ENCODE data around the gene SSH3.

SSH3 gene

DNA sequence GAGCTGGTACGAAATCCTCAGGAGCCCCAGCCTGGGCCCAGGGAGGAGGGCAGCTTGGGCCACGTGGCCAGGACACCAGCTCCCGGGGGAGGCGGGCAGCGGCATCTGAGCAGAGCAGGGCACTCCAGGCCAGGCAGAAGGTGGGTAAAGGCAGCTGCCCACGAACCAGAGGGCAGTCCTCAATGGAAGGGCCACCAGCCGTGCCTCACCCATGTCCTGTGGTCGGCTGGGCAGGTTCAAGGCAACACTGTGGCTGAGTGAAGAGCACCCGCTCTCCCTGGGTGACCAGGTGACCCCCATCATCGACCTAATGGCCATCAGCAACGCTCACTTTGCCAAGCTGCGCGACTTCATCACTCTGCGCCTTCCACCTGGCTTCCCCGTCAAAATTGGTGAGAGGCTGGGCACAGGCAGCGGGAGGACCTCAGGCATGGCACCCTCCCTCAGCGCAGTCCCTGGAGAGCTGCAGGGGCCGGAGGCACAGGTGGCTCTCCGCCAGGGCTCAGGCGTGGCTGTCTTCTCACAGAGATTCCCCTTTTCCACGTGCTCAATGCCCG is 2.5 kb upstream of the SSH3 start:
- H3K4me3 ChIP-seq (ENCODE audit: low read depth, low read length): no peak overlapping the region
- H3K27me3 ChIP-seq (ENCODE audit: control insufficient read depth, insufficient read depth, low read length): no peaks in the 10 kb centered on the region
- no peaks in the 10 kb centered on the region for H3K9me3 ChIP-seq (ENCODE audit: control insufficient read depth, insufficient read depth, low read length)
- no peak overlapping the region for H3K9ac ChIP-seq (ENCODE audit: low read depth, low read length)
- H3K4me1 ChIP-seq (ENCODE audit: control insufficient read depth, insufficient read depth, low read length): peaks cover 12% of the 10 kb centered on the region
- peaks cover 30% of the 10 kb centered on the region for H3K36me3 ChIP-seq (ENCODE audit: control insufficient read depth, insufficient read depth, low read length)
- H3K27ac ChIP-seq (ENCODE audit: low read depth, low read length): no peak overlapping the region

DNA sequence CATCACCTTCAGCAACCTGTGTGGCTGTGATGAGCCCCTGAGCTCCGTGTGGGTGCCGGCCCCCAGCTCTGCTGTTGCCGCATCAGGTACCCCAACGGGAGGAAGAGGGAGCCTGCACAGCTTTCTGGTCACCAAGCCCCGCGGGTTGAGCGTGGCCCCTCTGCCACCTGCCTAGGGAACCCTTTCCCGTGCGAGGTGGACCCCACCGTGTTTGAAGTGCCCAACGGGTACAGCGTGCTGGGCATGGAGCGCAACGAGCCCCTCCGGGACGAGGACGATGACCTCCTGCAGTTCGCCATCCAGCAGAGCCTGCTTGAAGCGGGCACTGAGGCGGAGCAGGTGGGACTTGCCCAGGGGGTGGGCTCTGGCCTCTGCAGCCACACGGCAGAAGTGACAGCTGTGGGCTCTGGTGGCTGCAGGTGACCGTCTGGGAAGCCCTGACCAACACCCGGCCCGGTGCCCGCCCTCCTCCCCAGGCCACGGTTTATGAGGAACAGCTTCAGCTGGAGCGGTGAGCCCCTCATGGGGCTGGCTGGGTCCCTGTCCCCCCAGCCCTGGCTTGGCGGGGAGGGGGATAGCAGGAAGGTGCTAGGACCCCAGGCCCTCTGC is 1.9 kb upstream of the SSH3 start:
- Histone ChIP-seq H3K36me3 (ENCODE audit: control insufficient read depth, insufficient read depth, low read length) (peaks cover 30% of the 10 kb centered on the region), H3K27me3 (ENCODE audit: control insufficient read depth, insufficient read depth, low read length) (no peaks in the 10 kb centered on the region), H3K9me3 (ENCODE audit: control insufficient read depth, insufficient read depth, low read length) (no peaks in the 10 kb centered on the region), H3K4me3 (ENCODE audit: low read depth, low read length) (peak overlapping the region; percentile 86; the same call in 1 of the 2 replicates), H3K27ac (ENCODE audit: low read depth, low read length) (no peak overlapping the region), H3K4me1 (ENCODE audit: control insufficient read depth, insufficient read depth, low read length) (peaks cover 12% of the 10 kb centered on the region), H3K9ac (ENCODE audit: low read depth, low read length) (no peak overlapping the region)

DNA sequence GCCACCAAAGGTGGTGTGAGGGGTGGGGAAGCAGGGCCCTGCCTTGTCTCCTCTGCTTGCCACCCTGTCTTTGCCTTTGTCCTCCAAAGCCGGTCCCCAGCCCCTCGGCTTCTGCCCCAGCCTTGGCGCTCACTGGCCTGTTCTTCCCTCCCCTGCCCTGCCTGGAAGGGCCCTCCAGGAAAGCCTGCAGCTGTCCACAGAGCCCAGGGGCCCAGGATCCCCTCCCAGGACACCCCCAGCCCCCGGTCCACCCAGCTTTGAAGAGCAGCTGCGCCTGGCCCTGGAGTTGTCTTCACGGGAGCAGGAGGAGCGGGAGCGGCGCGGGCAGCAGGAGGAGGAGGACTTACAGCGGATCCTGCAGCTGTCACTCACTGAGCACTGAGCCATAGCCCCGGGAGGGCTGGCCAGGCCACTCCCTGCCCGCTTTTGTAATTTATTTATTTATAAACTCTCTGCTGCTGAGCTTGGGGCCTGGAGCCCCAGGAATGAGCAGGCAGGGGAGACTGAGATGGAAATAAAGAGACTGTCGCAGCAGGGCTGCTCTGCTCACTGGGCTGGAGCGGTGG is 1.3 kb upstream of the SSH3 start:
- no peak overlapping the region for H3K9ac ChIP-seq (ENCODE audit: low read depth, low read length)
- peaks cover 12% of the 10 kb centered on the region for H3K4me1 ChIP-seq (ENCODE audit: control insufficient read depth, insufficient read depth, low read length)
- peak overlapping the region; percentile 86 for H3K4me3 ChIP-seq (ENCODE audit: low read depth, low read length)
- H3K9me3 ChIP-seq (ENCODE audit: control insufficient read depth, insufficient read depth, low read length): no peaks in the 10 kb centered on the region
- H3K36me3 ChIP-seq (ENCODE audit: control insufficient read depth, insufficient read depth, low read length): peaks cover 26% of the 10 kb centered on the region
- no peaks in the 10 kb centered on the region for H3K27me3 ChIP-seq (ENCODE audit: control insufficient read depth, insufficient read depth, low read length)
- peak overlapping the region; percentile 57 for H3K27ac ChIP-seq (ENCODE audit: low read depth, low read length)

DNA sequence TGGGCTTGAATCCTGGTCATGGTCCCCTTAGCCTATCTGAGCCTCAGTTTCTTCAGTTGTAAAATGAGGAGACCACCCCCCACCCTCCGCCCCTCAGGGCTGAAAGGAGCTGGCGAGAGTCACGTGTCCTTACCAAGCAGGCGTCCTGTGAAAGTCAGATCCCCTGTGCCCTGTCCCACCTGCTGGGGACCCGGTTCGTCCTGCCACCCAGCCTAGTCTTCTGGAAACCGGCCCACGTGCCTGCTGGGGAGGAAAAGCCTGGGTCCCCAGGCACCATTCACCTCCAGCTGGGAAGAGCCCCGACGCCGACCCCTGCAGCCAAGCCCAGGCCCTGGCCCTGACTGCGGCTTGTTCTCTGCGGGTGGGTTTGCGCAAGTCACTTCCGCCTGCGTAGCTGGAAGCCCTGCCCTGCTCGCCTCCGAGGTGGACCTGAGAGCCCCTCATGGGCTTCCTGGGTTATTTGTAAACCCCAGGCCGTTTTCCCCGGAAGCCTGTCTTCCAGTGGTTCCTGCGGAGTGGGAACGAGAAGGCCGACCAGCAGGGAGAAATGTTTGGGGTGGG is 679 bp upstream of the SSH3 start:
- H3K27ac ChIP-seq (ENCODE audit: low read depth, low read length): peak overlapping the region; percentile 57

DNA sequence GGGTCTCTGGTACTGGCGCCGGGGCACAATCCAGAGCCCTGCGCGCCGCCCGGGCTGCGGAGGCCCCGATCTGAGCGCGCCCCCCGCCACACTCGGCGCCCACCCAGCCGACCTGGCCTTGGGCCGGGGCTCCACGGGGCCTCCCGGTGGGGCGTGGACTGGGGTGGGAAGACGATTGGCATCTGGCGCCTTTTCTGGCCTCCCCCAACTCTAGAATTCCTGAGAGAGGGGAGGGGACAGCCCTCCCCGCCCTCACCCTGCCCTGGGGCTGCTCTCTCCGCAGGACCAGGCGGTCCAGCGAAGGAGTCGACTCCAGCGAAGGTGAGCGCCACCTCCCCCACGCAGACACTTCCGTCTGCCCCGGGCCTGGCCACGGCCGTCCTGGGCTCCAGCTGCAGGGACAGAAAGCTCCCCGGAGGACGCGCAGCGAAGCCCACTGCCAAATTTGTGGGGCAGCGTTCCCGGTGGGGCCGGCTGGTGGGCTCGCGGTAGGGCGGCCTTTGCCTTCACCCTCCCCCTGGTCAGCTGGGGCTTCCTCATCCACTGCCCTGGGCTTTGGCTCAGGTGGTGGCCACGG is 593 bp downstream of the SSH3 start:
- Histone ChIP-seq H3K27me3 (ENCODE audit: control insufficient read depth, insufficient read depth, low read length) (no peaks in the 10 kb centered on the region), H3K9me3 (ENCODE audit: control insufficient read depth, insufficient read depth, low read length) (no peaks in the 10 kb centered on the region), H3K27ac (ENCODE audit: low read depth, low read length) (peak overlapping the region; percentile 18), H3K4me1 (ENCODE audit: control insufficient read depth, insufficient read depth, low read length) (peaks cover 12% of the 10 kb centered on the region), H3K9ac (ENCODE audit: low read depth, low read length) (no peak overlapping the region), H3K4me3 (ENCODE audit: low read depth, low read length) (peak overlapping the region; percentile 86), H3K36me3 (ENCODE audit: control insufficient read depth, insufficient read depth, low read length) (peaks cover 29% of the 10 kb centered on the region)

More for the DNA sequence above, 679 bp upstream of the SSH3 start:
- peak overlapping the region; percentile 86 for H3K4me3 ChIP-seq (ENCODE audit: low read depth, low read length)
- peaks cover 26% of the 10 kb centered on the region for H3K36me3 ChIP-seq (ENCODE audit: control insufficient read depth, insufficient read depth, low read length)
- H3K9me3 ChIP-seq (ENCODE audit: control insufficient read depth, insufficient read depth, low read length): no peaks in the 10 kb centered on the region
- H3K9ac ChIP-seq (ENCODE audit: low read depth, low read length): peak overlapping the region; percentile 56
- H3K4me1 ChIP-seq (ENCODE audit: control insufficient read depth, insufficient read depth, low read length): peaks cover 12% of the 10 kb centered on the region
- no peaks in the 10 kb centered on the region for H3K27me3 ChIP-seq (ENCODE audit: control insufficient read depth, insufficient read depth, low read length)

DNA sequence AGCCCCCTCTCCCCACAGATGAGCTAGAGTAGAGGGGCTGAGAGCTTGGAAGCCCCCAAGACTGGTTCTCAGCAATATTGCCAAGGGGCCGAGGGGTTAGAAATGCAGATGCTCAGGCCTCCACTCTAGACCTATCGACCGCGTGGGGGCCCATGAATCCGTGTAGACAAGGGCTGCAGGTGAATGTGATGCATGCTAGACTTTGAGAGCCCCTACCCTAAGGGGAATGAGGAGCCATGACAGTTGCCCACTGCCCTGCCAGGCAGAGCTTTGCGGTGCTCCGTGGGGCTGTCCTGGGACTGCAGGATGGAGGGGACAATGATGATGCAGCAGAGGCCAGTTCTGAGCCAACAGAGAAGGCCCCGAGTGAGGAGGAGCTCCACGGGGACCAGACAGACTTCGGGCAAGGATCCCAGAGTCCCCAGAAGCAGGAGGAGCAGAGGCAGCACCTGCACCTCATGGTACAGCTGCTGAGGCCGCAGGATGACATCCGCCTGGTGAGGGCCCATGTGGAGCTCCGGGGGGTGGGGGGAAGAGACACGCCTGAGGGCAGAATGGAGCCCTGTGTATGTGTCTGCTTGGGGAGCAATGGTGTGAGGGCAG is 1.3 kb downstream of the SSH3 start:
- Histone ChIP-seq H3K36me3 (ENCODE audit: control insufficient read depth, insufficient read depth, low read length) (peaks cover 28% of the 10 kb centered on the region), H3K4me3 (ENCODE audit: low read depth, low read length) (peak overlapping the region; percentile 86), H3K9ac (ENCODE audit: low read depth, low read length) (no peak overlapping the region), H3K27ac (ENCODE audit: low read depth, low read length) (no peak overlapping the region), H3K27me3 (ENCODE audit: control insufficient read depth, insufficient read depth, low read length) (no peaks in the 10 kb centered on the region), H3K9me3 (ENCODE audit: control insufficient read depth, insufficient read depth, low read length) (no peaks in the 10 kb centered on the region), H3K4me1 (ENCODE audit: control insufficient read depth, insufficient read depth, low read length) (peaks cover 12% of the 10 kb centered on the region)

DNA sequence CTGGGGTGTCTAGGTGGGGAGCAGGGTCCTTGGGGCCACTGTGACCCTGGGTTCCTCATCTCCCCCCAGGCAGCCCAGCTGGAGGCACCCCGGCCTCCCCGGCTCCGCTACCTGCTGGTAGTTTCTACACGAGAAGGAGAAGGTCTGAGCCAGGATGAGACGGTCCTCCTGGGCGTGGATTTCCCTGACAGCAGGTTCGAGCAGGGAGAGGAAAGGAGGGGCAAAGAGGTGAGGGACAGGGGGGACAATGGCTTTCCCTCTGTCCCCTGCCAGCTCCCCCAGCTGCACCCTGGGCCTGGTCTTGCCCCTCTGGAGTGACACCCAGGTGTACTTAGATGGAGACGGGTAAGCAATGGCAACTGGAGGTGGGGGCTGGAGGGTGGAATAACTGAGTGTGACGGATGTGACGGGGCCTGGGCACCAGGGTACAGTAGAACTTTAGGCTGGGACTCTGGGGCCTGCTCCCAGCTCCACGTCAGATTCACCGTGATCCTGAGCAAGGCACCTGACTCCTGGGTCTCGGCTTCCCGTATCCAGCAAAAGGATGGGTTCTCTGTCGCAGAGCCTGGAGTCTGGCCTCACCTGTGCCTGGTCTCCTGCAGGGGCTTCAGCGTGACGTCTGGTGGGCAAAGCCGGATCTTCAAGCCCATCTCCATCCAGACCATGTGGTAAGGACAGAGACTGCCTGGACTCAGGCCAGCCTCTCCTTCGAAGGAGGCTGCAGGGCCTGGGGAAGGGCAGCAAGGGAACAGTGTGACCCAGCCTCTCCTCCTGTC is 3.6 kb downstream of the SSH3 start:
- no peak overlapping the region for H3K4me3 ChIP-seq (ENCODE audit: low read depth, low read length)
- peaks cover 6% of the 10 kb centered on the region; the same call in 1 of the 2 replicates for H3K4me1 ChIP-seq (ENCODE audit: control insufficient read depth, insufficient read depth, low read length)
- H3K9ac ChIP-seq (ENCODE audit: low read depth, low read length): no peak overlapping the region
- peaks cover 18% of the 10 kb centered on the region for H3K36me3 ChIP-seq (ENCODE audit: control insufficient read depth, insufficient read depth, low read length)
- H3K27ac ChIP-seq (ENCODE audit: low read depth, low read length): no peak overlapping the region
- H3K27me3 ChIP-seq (ENCODE audit: control insufficient read depth, insufficient read depth, low read length): no peaks in the 10 kb centered on the region
- no peaks in the 10 kb centered on the region for H3K9me3 ChIP-seq (ENCODE audit: control insufficient read depth, insufficient read depth, low read length)

DNA sequence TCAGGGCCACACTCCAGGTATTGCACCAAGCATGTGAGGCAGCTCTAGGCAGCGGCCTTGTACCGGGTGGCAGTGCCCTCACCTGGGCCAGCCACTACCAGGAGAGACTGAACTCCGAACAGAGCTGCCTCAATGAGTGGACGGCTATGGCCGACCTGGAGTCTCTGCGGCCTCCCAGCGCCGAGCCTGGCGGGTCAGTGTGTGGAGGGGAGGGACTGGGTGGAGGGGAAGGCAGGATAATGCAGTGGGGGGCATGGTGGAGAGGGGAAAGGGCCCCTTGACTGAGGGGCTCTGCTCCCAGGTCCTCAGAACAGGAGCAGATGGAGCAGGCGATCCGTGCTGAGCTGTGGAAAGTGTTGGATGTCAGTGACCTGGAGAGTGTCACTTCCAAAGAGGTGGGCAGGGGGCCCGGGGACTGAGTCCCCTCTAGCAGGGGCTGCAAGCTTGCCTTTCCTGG is 4.2 kb downstream of the SSH3 start:
- peaks cover 18% of the 10 kb centered on the region for H3K36me3 ChIP-seq (ENCODE audit: control insufficient read depth, insufficient read depth, low read length)
- H3K27ac ChIP-seq (ENCODE audit: low read depth, low read length): no peak overlapping the region
- no peaks in the 10 kb centered on the region for H3K9me3 ChIP-seq (ENCODE audit: control insufficient read depth, insufficient read depth, low read length)
- H3K27me3 ChIP-seq (ENCODE audit: control insufficient read depth, insufficient read depth, low read length): no peaks in the 10 kb centered on the region
- H3K4me3 ChIP-seq (ENCODE audit: low read depth, low read length): no peak overlapping the region
- no peak overlapping the region for H3K9ac ChIP-seq (ENCODE audit: low read depth, low read length)
- peaks cover 2% of the 10 kb centered on the region; the same call in 1 of the 2 replicates for H3K4me1 ChIP-seq (ENCODE audit: control insufficient read depth, insufficient read depth, low read length)

DNA sequence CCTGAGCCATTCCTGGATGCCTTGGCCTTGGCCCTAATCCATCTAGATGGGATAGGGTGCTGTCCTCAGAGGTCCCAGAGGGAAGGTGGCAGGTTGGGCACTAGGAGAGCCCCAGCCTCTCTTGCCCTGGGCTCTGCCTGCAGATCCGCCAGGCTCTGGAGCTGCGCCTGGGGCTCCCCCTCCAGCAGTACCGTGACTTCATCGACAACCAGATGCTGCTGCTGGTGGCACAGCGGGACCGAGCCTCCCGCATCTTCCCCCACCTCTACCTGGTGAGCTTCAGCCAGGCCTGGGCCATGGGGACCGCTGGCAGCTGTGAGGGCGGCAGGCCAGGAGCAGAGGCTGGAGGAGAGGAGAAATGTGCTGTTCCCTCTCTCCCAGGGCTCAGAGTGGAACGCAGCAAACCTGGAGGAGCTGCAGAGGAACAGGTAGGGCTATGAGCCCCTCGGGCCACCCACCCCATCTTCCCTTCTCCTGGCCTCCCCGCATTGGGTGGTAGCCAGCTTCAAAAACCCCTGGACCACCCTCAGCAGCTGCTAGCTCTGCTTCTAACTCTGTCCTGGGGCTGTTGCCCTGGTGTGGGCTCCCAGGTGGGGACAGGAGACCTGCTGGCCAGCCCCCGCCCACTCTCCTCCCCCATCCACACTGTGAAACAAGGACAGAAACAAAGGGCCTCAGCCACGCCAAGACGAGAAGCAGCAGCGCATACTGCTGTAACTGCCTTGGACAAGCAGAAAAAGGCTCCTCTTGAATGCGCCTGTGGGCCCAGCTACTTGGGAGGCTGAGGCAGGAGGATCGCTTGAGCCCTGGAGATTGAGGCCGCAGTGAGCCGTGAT is 4.9 kb downstream of the SSH3 start:
- no peaks in the 10 kb centered on the region for H3K27me3 ChIP-seq (ENCODE audit: control insufficient read depth, insufficient read depth, low read length)
- no peak overlapping the region for H3K4me3 ChIP-seq (ENCODE audit: low read depth, low read length)
- H3K36me3 ChIP-seq (ENCODE audit: control insufficient read depth, insufficient read depth, low read length): peaks cover 18% of the 10 kb centered on the region
- H3K4me1 ChIP-seq (ENCODE audit: control insufficient read depth, insufficient read depth, low read length): no peaks in the 10 kb centered on the region
- H3K9ac ChIP-seq (ENCODE audit: low read depth, low read length): no peak overlapping the region
- no peak overlapping the region for H3K27ac ChIP-seq (ENCODE audit: low read depth, low read length)
- no peaks in the 10 kb centered on the region for H3K9me3 ChIP-seq (ENCODE audit: control insufficient read depth, insufficient read depth, low read length)

DNA sequence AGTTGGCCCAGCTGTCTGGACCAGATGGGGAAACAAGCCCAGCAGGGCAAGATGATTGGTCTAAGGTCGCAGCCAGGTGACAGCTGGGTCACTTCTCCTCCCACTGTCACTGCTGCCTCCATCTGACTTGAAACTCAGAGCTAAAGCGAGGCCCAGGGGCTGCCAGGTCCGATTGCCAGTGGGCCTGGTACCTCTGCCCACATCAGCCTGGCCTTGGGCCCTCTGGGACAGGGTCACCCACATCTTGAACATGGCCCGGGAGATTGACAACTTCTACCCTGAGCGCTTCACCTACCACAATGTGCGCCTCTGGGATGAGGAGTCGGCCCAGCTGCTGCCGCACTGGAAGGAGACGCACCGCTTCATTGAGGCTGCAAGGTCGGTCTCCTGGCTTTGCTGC is 5.8 kb downstream of the SSH3 start:
- Histone ChIP-seq H3K4me1 (ENCODE audit: control insufficient read depth, insufficient read depth, low read length) (no peaks in the 10 kb centered on the region), H3K9ac (ENCODE audit: low read depth, low read length) (no peak overlapping the region), H3K9me3 (ENCODE audit: control insufficient read depth, insufficient read depth, low read length) (no peaks in the 10 kb centered on the region), H3K36me3 (ENCODE audit: control insufficient read depth, insufficient read depth, low read length) (peaks cover 18% of the 10 kb centered on the region), H3K27ac (ENCODE audit: low read depth, low read length) (no peak overlapping the region), H3K4me3 (ENCODE audit: low read depth, low read length) (no peak overlapping the region), H3K27me3 (ENCODE audit: control insufficient read depth, insufficient read depth, low read length) (no peaks in the 10 kb centered on the region)

All from HUES48 (cell line).